ENCODE data around the gene CENPF.

Gene CENPF

DNA sequence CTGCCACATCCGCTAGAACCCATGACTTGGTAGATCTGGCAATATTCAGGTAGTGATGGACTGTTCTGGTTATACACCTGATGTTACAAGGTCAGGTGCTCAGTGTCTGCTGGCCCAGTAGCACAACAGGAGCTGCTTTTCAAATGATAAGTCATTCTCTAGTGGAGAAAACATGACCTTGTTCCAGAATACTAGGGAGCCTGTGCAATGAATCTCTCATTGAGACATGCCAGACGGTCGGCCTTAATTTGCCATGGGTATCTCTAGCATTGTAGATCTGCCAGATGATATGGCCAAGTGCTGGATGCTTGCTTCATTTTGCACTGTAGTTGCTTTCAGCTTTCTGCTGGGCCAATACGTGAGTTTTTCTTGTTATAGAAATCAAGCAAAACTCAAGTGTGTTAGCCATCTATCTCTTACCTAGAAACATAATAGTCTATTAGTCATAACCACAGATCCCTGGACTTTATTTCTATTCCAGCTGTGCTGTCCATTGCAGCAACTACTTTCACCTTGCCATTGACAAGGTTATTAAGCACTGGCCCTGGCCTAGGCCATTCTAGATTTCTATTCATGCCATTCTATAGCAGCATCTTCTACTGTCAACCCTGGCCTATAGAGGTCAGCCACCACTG lies 13.9 kb upstream of the CENPF start:
- TF ChIP-seq SIN3A (IDR thresholded peaks at IDR 0.05; ENCODE audit: borderline replicate concordance, insufficient read depth, low read length) (no peak), POLR2AphosphoS5 (IDR thresholded peaks at IDR 0.05; ENCODE audit: low read depth, low read length) (no peak), TAF1 (IDR thresholded peaks at IDR 0.05; ENCODE audit: borderline replicate concordance, insufficient read depth, low read length) (no peak), FOXP2 (optimal IDR thresholded peaks at IDR 0.05; ENCODE audit: borderline replicate concordance, extremely low read depth, extremely low read length, insufficient read depth) (no peak)
- TF ChIP-seq, protein P1, sequence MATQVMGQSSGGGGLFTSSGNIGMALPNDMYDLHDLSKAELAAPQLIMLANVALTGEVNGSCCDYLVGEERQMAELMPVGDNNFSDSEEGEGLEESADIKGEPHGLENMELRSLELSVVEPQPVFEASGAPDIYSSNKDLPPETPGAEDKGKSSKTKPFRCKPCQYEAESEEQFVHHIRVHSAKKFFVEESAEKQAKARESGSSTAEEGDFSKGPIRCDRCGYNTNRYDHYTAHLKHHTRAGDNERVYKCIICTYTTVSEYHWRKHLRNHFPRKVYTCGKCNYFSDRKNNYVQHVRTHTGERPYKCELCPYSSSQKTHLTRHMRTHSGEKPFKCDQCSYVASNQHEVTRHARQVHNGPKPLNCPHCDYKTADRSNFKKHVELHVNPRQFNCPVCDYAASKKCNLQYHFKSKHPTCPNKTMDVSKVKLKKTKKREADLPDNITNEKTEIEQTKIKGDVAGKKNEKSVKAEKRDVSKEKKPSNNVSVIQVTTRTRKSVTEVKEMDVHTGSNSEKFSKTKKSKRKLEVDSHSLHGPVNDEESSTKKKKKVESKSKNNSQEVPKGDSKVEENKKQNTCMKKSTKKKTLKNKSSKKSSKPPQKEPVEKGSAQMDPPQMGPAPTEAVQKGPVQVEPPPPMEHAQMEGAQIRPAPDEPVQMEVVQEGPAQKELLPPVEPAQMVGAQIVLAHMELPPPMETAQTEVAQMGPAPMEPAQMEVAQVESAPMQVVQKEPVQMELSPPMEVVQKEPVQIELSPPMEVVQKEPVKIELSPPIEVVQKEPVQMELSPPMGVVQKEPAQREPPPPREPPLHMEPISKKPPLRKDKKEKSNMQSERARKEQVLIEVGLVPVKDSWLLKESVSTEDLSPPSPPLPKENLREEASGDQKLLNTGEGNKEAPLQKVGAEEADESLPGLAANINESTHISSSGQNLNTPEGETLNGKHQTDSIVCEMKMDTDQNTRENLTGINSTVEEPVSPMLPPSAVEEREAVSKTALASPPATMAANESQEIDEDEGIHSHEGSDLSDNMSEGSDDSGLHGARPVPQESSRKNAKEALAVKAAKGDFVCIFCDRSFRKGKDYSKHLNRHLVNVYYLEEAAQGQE (IDR thresholded peaks at IDR 0.05; ENCODE audit: insufficient read depth in 1 of 2, low read depth in 2 of 2, low read length in 2 of 2), result no peak

DNA sequence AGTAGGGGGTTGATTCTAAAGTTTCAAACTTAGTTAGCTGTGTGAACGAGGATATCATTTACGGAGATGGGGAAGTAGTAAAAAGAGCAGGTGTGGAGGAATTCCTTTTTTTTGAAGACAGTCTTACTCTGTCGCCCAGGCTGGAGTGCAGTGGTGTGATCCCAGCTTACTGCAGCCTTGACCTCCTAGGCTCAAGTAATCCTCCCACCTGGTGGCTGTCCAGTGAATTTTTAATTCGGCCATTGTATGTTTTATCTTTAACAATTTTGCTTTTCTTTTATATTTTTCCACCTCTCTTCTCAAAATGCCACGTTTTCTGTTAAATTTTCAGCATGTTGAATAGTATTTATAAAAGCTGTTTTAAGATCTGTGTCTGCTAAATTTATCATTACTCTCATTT lies 12.3 kb upstream of the CENPF start:
- no peak for TF ChIP-seq FOXP2 (optimal IDR thresholded peaks at IDR 0.05; ENCODE audit: borderline replicate concordance, extremely low read depth, extremely low read length, insufficient read depth)
- TF ChIP-seq, protein P1 (IDR thresholded peaks at IDR 0.05; ENCODE audit: insufficient read depth in 1 of 2, low read depth in 2 of 2, low read length in 2 of 2), result no peak
- TF ChIP-seq TAF1 (IDR thresholded peaks at IDR 0.05; ENCODE audit: borderline replicate concordance, insufficient read depth, low read length), result no peak
- TF ChIP-seq POLR2AphosphoS5 (IDR thresholded peaks at IDR 0.05; ENCODE audit: low read depth, low read length), result no peak
- no peak for TF ChIP-seq SIN3A (IDR thresholded peaks at IDR 0.05; ENCODE audit: borderline replicate concordance, insufficient read depth, low read length)

DNA sequence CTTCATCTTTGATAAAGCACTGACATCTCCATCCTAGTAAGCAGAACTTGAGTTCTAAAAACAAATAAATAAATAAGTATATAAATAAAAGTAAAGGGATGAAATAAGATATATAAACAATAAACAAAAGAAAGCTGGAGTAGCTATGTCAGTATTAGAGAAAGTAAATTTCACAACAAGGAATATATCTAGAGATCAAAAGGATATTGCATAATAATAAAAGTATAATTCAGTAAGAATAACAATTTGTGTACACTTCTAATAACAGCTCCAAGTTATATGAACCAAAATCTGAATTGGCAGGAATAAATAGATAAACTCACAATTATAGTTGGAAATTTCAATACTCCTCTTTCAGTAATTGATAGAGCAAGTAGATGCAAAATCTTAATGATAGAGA lies 9.8 kb upstream of the CENPF start:
- TF ChIP-seq POLR2AphosphoS5 (IDR thresholded peaks at IDR 0.05; ENCODE audit: low read depth, low read length), result no peak

DNA sequence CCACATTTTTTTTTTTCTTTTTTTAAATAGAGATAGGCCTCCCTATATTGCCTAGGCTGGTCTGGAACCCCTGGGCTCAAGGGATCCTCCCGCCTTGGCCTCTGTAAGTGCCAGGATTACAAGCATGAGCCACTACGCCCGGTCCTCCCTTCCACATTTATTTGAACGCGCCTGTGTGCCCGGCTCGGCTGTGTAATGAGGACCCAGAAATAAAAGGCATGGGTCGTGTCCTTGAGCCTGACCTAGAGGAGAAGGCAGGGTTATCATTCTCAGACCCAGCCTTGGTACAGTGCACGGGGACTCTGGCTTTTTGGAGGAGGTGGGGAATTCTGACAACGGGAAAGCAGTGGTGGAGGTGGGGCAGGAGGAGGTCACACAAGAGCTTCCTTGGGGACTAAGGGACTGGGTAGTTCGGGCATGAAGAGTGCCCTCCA lies 841 bp downstream of the CENPF start:
- TF ChIP-seq SIN3A (IDR thresholded peaks at IDR 0.05; ENCODE audit: borderline replicate concordance, insufficient read depth, low read length), result no peak; the same call in 1 of the 2 replicates
- TF ChIP-seq, protein P1 (IDR thresholded peaks at IDR 0.05; ENCODE audit: insufficient read depth in 1 of 2, low read depth in 2 of 2, low read length in 2 of 2), result no peak
- TF ChIP-seq TAF1 (IDR thresholded peaks at IDR 0.05; ENCODE audit: borderline replicate concordance, insufficient read depth, low read length), result no peak
- TF ChIP-seq FOXP2 (optimal IDR thresholded peaks at IDR 0.05; ENCODE audit: borderline replicate concordance, extremely low read depth, extremely low read length, insufficient read depth), result no peak
- no peak for TF ChIP-seq POLR2AphosphoS5 (IDR thresholded peaks at IDR 0.05; ENCODE audit: low read depth, low read length)

DNA sequence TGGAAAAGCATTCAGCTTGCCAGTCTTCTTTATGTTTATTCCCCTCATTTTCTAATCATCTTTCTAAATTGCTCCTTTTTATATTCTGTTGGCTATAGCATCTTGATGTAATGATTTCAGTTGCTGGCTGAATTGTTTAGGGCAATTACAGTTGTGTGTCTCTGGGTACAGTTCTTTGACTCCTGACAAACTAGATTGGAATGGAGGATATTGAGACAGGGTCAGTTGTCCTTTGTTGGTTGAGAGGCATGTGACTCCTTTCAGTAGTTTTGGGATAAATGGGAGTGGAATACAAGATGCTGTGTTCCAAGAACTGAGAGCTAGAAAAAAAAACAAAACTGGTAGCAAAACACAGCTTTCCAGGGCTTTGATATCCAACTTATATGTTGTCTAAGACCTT lies 1.5 kb downstream of the CENPF start:
- TF ChIP-seq TAF1 (IDR thresholded peaks at IDR 0.05; ENCODE audit: borderline replicate concordance, insufficient read depth, low read length), result no peak
- TF ChIP-seq SIN3A (IDR thresholded peaks at IDR 0.05; ENCODE audit: borderline replicate concordance, insufficient read depth, low read length), result no peak
- no peak for TF ChIP-seq POLR2AphosphoS5 (IDR thresholded peaks at IDR 0.05; ENCODE audit: low read depth, low read length)
- TF ChIP-seq, protein P1 (IDR thresholded peaks at IDR 0.05; ENCODE audit: insufficient read depth in 1 of 2, low read depth in 2 of 2, low read length in 2 of 2), result no peak
- no peak for TF ChIP-seq FOXP2 (optimal IDR thresholded peaks at IDR 0.05; ENCODE audit: borderline replicate concordance, extremely low read depth, extremely low read length, insufficient read depth)
